KBM-7 (cell line): ENCODE data around the gene ABCC9.
"Not testable (repeated sequence)": the region's sequence is repeated elsewhere in the genome, so short reads cannot be mapped to it uniquely, and the experiment has no call there.

Source experiments
- DNase-seq: peaks from one replicate; pipeline ENCODE4 v3.0.0-alpha.2; 2015
- in situ Hi-C: fragments of 300-500 bp; cut with MboI; formaldehyde crosslinking; loops from 2 replicates; pipeline ENCODE4 v1.14.3; 2020; ENCODE audit warnings: low sequenced_read_pairs, low pct_unique_long_range_greater_than_20kb, mixed read lengths

Gene ABCC9

DNA sequence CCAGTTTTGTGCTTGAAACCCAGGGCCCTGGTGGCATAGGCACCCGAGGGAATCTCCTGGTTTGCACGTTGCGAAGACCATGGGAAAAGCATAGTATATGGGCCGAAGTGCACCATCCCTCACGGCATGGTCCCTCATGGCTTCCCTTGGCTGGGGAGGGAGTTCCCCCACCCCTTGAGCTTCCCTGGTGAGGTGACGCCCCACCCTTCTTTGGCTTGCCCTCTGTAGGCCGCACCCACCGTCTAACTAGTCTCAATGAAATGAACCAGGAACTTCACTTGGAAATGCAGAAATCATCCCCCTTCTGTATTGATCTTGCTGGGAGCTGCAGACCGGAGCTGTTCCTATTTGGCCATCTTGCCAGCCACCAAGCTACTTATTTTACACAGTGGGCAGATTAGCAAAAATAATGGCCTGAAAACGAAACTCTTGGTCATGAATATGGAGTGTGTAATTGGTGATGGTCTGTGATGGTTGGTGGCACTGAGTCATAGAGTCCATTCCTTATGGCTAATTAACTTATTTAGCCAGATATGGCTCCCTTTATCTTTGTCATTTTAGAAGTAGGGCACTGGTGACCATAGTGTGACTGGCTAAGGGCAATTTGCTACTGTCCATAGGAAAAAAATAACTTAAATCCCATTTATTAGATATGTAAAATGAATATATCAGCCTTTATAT, 145.4 kb downstream of the ABCC9 start:
- in situ Hi-C loops = no loop called here
- DNase-seq = no peak

DNA sequence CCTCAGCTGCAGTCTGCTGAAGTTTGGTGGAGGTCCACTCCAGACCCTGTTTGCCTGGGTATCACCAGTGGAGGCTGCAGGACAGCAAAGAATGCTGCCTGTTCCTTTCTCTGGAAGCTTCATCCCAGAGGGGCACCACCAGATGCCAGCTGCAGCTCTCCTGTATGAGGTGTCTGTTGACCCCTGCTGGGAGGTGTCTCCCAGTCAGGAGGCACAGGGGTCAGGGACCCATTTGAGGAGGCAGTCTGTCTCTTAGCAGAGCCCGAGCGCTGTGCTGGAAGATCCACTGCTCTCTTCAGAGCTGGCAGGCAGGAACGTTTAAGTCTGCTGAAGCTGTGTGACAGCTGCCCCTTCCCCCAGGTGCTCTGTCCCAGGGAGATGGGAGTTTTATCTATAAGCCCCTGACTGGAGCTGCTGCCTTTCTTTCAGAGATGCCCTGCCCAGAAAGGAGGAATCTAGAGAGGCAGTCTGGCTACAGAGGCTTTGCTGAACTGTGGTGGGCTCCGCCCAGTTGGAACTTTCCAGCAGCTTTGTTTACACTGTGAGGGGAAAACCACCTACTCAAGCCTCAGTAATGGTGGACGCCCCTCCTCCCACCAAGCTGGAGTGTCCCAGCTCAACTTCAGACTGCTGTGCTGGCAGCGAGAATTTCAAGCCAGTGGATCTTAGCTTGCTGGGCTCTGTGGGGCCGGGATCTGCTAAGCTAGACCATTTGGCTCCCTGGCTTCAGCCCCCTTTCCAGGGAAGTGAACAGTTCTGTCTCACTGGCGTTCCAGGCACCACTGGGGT, 146.2 kb downstream of the ABCC9 start:
- in situ Hi-C loops = not testable (repeated sequence)

GRCh38 chr12:21789687-21790086, 151.5 kb downstream of the ABCC9 start:
- in situ Hi-C loops, DNase-seq: not testable (repeated sequence)

More for the DNA sequence above, 146.2 kb downstream of the ABCC9 start:
- not testable (repeated sequence) for DNase-seq

DNA sequence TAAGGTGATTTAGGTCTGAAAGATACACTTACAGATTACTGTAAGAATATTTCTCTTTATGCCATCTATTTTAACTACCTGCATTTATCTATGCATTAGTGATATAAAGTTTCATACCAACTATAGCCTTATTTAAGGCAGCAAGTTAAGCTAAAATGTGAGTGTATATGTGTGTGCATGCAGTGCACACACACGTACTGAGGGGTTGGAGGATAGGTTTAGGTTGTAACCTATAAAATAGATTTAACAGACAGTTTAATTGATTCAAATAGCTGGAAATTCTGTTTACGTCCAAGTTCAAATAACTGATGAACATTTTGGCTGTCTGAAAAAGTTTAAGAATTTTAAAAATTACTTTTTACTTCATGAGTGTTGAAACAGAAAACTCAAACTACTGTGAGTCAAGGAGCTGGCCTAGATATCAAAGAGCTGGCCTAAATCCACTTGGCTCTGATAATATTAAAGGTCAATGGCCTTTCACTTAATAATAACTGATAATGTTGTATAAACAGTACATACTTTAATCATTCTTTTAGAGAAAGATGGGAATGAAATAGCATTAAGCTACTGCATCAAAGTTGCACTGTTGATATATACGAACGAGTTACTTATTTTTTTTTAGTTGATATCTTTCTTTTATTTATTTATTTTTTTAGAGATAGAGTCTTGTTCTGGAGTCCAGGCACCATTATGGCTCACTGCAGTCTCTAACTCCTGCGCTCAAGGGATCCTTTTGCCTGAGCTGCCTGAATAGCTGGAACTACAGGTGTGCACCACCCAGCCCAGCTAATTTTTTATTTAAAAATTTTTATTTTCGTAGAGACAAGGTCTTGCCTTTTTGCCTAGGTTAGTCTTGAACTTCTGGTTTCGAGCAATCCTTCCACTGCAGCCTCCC, 152.9 kb downstream of the ABCC9 start:
- in situ Hi-C loops = no loop called here
- DNase-seq = no peak

DNA sequence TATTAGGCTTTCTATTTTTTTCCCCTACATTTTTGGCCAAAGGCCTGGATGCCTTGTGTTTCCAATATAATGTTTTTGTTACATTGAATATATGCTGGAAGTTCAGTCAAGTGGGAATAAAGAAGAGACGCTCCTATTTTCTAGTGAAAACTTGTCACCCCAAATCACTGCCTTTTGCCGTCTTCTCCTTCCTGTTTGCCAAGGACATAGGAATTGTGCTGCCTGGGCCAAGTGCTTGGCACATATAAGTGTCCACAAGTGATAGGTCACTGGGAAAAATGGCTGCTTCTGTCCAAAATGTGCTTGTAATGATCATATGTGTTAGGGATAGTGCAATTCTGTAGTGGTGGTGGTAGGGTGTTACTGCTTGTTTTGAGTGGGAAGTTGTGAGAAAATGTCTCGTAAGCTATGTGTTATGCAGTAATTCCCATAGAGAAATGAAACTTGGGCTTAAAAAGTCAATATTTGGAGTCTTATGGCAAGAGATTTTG, 155.1 kb downstream of the ABCC9 start:
- in situ Hi-C loops = no loop called here
- no peak for DNase-seq

- DNase-seq, in situ Hi-C loops: not testable (repeated sequence)
These were observed 158.5 kb downstream of the ABCC9 start for GRCh38 chr12:21782723-21783122.

DNA sequence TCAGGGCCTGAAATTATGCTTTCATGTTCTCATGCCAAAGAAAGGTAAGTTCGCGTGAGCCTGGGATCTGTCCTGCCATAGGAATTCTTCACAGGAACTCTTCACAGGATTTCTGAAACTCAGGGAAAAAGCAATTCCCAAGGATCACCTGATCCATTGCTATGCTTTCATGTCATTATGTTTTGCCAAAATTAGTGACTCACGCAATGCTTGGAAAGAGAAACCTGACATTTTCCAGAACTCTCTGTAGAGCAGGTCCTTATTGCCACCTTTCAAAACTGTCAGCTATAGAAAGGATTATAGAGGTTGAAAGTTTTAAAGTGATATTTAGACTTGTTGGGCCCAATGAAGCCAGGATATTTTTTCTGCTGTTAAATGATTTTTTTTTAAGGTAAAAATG, 160.4 kb downstream of the ABCC9 start:
- no peak for DNase-seq
- in situ Hi-C loops = no loop called here

GRCh38 chr12:21776175-21776574, 165.1 kb downstream of the ABCC9 start:
- DNase-seq = no peak
- in situ Hi-C loops = no loop called here

DNA sequence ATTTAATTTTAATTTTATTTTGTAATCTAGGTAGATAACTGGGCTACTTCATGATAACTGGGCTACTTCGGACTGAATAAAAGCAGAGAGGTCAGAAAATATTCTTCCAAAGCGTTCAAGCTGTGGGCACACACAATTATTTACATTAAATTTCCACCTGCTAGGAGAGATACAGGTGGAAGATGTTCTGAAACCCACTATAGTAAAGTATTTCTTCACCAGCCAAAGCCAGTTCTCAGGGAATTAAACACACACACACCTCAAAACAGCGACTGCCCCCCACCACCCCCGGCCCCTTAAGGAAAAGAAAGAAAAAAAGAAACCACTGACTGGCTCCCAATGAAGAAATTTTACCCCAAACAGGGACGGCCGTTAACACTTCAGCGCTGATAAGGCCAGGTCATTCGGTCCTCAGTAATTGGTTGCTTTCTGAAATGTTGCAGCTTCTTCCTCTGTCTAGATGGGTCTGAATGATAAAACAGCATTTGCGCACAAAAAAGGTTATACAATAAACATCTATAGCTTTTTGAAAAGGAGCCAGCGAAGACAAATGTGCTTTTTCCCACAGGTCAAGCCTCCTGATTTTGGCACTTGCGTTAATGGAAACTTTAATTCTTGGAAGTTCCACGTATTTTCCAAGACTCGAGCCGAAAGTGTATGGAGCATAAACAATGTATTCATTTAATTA, 165.9 kb downstream of the ABCC9 start:
- DNase-seq = no peak
- in situ Hi-C loops = no loop called here

GRCh38 chr12:21774358-21775132, 166.7 kb downstream of the ABCC9 start, which contains the start of gene KCNJ8:
KCNJ8 (minus strand) TSS chr12:21774706; CDS start chr12:21773616, 1,090 bp downstream.
- no peak for DNase-seq
- in situ Hi-C loops = no loop called here

DNA sequence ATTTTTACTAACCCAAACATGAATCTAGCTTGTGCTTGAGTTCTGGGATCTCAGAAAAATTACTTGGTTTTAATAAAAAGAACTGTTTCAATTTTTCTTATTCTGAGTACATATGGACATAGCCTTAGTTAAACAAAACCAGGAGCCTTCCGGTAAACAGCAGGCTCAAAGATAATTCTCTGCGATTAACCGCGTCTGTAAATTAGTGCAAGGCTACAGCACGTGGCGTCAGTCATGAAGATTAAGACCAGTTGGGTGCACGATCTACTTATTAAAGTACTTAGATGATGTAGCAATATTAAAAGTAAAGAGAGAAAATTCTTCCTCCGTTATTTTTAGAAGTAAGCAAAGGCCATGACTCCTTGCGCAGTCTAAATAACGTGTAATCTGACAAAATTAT, 167.4 kb downstream of the ABCC9 start:
- in situ Hi-C loops = no loop called here
- no peak for DNase-seq

DNA sequence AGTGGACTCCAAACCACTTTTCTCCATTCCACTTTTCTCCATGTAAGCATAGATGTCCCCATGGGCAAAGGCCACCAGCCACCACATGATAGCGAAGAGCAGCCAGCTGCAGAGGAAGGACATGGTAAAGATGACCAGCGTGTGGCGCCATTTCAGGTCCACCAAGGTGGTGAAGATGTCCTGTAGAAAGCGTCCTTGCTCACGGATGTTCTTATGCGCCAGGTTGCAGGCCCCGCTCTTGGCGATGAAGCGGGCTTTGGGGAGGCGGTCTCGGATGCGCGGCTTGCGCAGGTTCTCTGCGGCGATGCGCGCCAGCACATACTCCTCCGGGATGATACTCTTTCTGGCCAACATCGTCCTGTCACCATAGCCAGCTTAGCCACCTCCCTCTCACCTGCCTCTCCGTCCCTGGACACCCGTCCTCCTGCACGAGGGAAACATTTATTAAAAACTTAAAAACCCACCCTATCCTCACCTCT, 167.9 kb downstream of the ABCC9 start:
- in situ Hi-C loops = no loop called here
- DNase-seq = no peak

GRCh38 chr12:21771311-21771710, 169.9 kb downstream of the ABCC9 start:
- no peak for DNase-seq
- in situ Hi-C loops = no loop called here

DNA sequence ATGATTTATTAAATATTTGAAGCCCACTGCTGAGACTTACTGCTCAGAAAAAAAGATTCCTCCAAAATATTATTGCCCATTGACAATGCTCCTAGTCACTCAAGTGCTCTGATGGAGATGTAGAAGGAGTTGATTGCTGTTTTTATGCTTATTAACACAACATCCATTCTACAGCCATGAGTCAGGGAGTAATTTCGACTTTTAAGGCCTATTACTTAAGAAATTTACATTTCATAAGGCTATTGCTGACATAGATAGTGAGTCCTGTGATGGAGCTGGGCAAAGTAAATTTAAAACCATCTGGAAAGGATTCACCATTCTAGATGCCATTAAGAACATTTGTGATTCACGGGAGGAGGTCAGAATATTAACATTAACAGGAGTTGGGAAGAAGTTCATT, 171.9 kb downstream of the ABCC9 start:
- in situ Hi-C loops = no loop called here
- no peak for DNase-seq

- no peak for DNase-seq
- in situ Hi-C loops = no loop called here
These were observed 174.8 kb downstream of the ABCC9 start for GRCh38 chr12:21766403-21766802.

DNA sequence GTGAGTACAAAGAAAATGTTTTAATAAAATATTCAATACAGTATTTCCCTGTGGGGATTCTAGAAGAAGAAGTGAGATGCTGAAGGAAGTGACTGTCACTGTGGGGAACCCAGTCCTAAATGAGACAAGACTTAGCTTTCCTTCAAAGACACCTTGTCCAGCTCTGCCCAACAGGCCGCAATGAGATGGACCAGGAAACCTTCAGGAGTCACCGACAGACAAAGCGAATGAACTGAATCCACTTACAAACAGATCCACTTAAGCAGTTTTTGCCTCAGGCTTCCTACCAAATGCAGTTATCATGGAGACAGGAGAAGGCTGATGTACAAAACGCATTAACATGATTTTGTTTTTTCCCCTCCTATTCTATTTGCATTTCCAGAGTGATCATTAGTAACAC, 176.3 kb downstream of the ABCC9 start:
- no peak for DNase-seq
- in situ Hi-C loops = no loop called here

DNA sequence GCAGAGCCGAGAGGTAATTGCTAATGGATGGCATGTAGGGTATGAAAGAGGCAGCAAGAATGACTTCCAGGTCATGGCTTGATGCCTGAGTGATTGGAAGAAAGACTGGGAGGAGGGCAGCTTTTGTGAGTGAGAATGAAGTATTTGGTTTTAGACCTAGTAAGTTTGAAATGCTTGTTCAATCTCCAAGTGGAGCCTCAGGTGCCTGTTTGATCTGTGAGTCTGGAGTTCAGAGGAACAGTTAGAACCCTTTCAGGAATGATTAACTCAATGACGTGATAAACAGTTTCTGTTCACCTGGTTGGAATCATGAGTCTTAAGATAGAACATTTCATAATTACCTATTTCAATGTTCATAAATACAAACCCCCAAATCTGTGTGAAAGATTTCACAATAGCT, 177.2 kb downstream of the ABCC9 start:
- no peak for DNase-seq
- in situ Hi-C loops = no loop called here

GRCh38 chr12:21763531-21763930, 177.7 kb downstream of the ABCC9 start:
- DNase-seq = no peak
- in situ Hi-C loops = no loop called here
